H1 (cell line): ENCODE data around the gene INPP5B. TPM values are rescaled to one million over a fixed set of nuclear protein-coding genes. Genes with fewer than 3 reads are reported as not detected.

ENCODE experiments used
- CTCF ChIA-PET: fragments of 300-600 bp; sonication (Branson Sonifier 250); formaldehyde crosslinking; loops from one replicate; lab custom pipeline; 2021; ENCODE audit not compliant: partially characterized antibody; lab: Charles Lee
- POLR2A ChIA-PET: fragments of 300-600 bp; sonication (Branson Sonifier 250); formaldehyde crosslinking; loops from one replicate; lab custom pipeline; 2021; ENCODE audit warnings: inconsistent platforms; ENCODE audit not compliant: partially characterized antibody; lab: Charles Lee
- DNase-seq, 2 experiments: peaks; one replicate each; pipeline versions ENCODE4 v3.0.0 to v3.0.0-alpha.2; 2010 to 2022; ENCODE audit warnings: low spot score in 2 of 2, low read depth in 1 of 2, mixed read lengths in 1 of 2
- FAIRE-seq: peaks from 2 replicates; lab custom pipeline; 2011; peaks lifted over from hg19 to GRCh38; lab: Jason Lieb, UNC
- H2AFZ ChIP-seq: 2 replicates; pipeline ENCODE4 v1.8.1; 2012; ENCODE audit warnings: low read length, inconsistent platforms
- H2AK5ac ChIP-seq: 2 replicates; pipeline ENCODE4 v1.6.1; 2013; ENCODE audit warnings: low read depth, low read length
- H2BK120ac ChIP-seq: replicated peaks from 2 replicates; pipeline ENCODE3; 2013; ENCODE audit warnings: low read depth, low read length, inconsistent platforms
- H2BK12ac ChIP-seq: 2 replicates; pipeline ENCODE4 v1.6.1; 2013; ENCODE audit warnings: low read depth, low read length
- H2BK15ac ChIP-seq: 2 replicates; pipeline ENCODE4 v1.6.1; 2013; ENCODE audit warnings: low read length
- H2BK20ac ChIP-seq: 2 replicates; pipeline ENCODE4 v1.6.1; 2013; ENCODE audit warnings: low read length
- H2BK5ac ChIP-seq: 2 replicates; pipeline ENCODE4 v1.6.1; 2013; ENCODE audit warnings: low read depth, low read length
- H3K14ac ChIP-seq: 2 replicates; pipeline ENCODE4 v1.6.1; 2013; ENCODE audit warnings: inconsistent platforms; ENCODE audit not compliant: insufficient read length
- H3K18ac ChIP-seq: 2 replicates; pipeline ENCODE4 v1.6.1; 2013; ENCODE audit warnings: low read length; ENCODE audit errors: extremely low read depth
- H3K23ac ChIP-seq: 2 replicates; pipeline ENCODE4 v1.6.1; 2013; ENCODE audit warnings: inconsistent platforms; ENCODE audit not compliant: insufficient read length
- H3K23me2 ChIP-seq: 2 replicates; pipeline ENCODE4 v1.6.1; 2013; ENCODE audit warnings: low read depth, low read length
- H3K27ac ChIP-seq: 2 replicates; pipeline ENCODE4 v1.6.1; 2011; ENCODE audit warnings: low read depth, low read length, inconsistent platforms
- H3K27me3 ChIP-seq, 4 experiments: replicated peaks in 1 of 4; 1 replicate in 1 of 4; 2 replicates in 3 of 4; pipeline versions ENCODE4 v1.6.1 to v1.8.1; 2011 to 2013; ENCODE audit warnings: low read length in 3 of 4, mild to moderate bottlenecking in 3 of 4, inconsistent platforms in 2 of 4, mixed read lengths in 2 of 4, moderate library complexity in 1 of 4; ENCODE audit not compliant: control insufficient read depth in 3 of 4, insufficient read depth in 3 of 4; ENCODE audit errors: extremely low read depth in 1 of 4
- H3K36me3 ChIP-seq, 4 experiments: 2 replicates each; pipeline versions ENCODE4 v1.6.1 to v1.8.1; 2011 to 2013; ENCODE audit warnings: mild to moderate bottlenecking in 4 of 4, low read length in 3 of 4, moderate library complexity in 2 of 4, control low read depth in 1 of 4, inconsistent platforms in 1 of 4; ENCODE audit not compliant: insufficient read depth in 4 of 4, control insufficient read depth in 2 of 4
- H3K4ac ChIP-seq: replicated peaks from 2 replicates; pipeline ENCODE3; 2013; ENCODE audit warnings: low read length, low read depth, mixed read lengths, inconsistent platforms; ENCODE audit not compliant: insufficient read length
- H3K4me1 ChIP-seq, 4 experiments: replicated peaks in 1 of 4; 1 replicate in 1 of 4; 2 replicates in 3 of 4; pipeline versions ENCODE4 v1.6.1 to v1.8.1; 2011 to 2013; ENCODE audit warnings: low read length in 3 of 4, inconsistent platforms in 2 of 4, mixed read lengths in 1 of 4; ENCODE audit not compliant: insufficient read depth in 4 of 4, control insufficient read depth in 3 of 4
- H3K4me2 ChIP-seq, 2 experiments: 2 replicates each; pipeline versions ENCODE4 v1.6.1 to v1.8.1; 2011 to 2013; ENCODE audit warnings: low read depth in 2 of 2, low read length in 2 of 2, control low read depth in 1 of 2, inconsistent platforms in 1 of 2, mild to moderate bottlenecking in 1 of 2; ENCODE audit not compliant: insufficient read depth in 1 of 2
- H3K4me3 ChIP-seq, 4 experiments: fragments of 200-600, 300-600 bp in 1 of 4; sonication (generic), shearing (Covaris generic), sonication (Bioruptor Twin) in 1 of 4; 2 replicates each; pipeline versions ENCODE4 v1.5.1 to v1.8.1; 2011 to 2016; ENCODE audit warnings: low read length in 4 of 4, low read depth in 3 of 4, control low read depth in 2 of 4, inconsistent platforms in 2 of 4, mild to moderate bottlenecking in 2 of 4, mixed read lengths in 1 of 4, moderate library complexity in 1 of 4; ENCODE audit not compliant: insufficient read depth in 2 of 4; ENCODE audit errors: extremely low read depth in 1 of 4
- H3K56ac ChIP-seq: replicated peaks from 2 replicates; pipeline ENCODE3; 2013; ENCODE audit warnings: low read depth, mild to moderate bottlenecking, mixed read lengths, low read length, inconsistent platforms; ENCODE audit not compliant: insufficient read length
- H3K79me1 ChIP-seq: 2 replicates; pipeline ENCODE4 v1.6.1; 2013; ENCODE audit warnings: low read depth, low read length, control low read depth
- H3K79me2 ChIP-seq, 2 experiments: 2 replicates each; pipeline versions ENCODE4 v1.6.1 to v1.8.1; 2012 to 2013; ENCODE audit warnings: low read length in 2 of 2, mild to moderate bottlenecking in 2 of 2, inconsistent platforms in 1 of 2; ENCODE audit not compliant: insufficient read depth in 2 of 2, control insufficient read depth in 1 of 2
- H3K9ac ChIP-seq, 4 experiments: replicated peaks in 1 of 4; 1 replicate in 1 of 4; 2 replicates in 3 of 4; pipeline versions ENCODE4 v1.6.1 to v1.8.1; 2011 to 2013; ENCODE audit warnings: low read depth in 3 of 4, low read length in 3 of 4, control low read depth in 2 of 4, mild to moderate bottlenecking in 2 of 4, moderate library complexity in 2 of 4, inconsistent platforms in 1 of 4; ENCODE audit errors: extremely low read depth in 1 of 4
- H3K9me3 ChIP-seq, 2 experiments: 2 replicates each; pipeline versions ENCODE4 v1.6.1 to v1.8.1; 2012 to 2013; ENCODE audit warnings: mild to moderate bottlenecking in 2 of 2, moderate library complexity in 2 of 2, control low read depth in 1 of 2, inconsistent platforms in 1 of 2, low read depth in 1 of 2, low read length in 1 of 2, mixed read lengths in 1 of 2; ENCODE audit not compliant: insufficient read depth in 2 of 2
- H4K20me1 ChIP-seq, 2 experiments: replicated peaks in 1 of 2; 2 replicates each; pipeline versions ENCODE3 to v1.8.1; 2011 to 2013; ENCODE audit warnings: inconsistent platforms in 2 of 2, low read length in 2 of 2, mild to moderate bottlenecking in 1 of 2; ENCODE audit not compliant: insufficient read depth in 2 of 2, control insufficient read depth in 1 of 2
- H4K5ac ChIP-seq: 2 replicates; pipeline ENCODE4 v1.6.1; 2013; ENCODE audit warnings: low read length, low read depth, mixed read lengths, inconsistent platforms; ENCODE audit not compliant: insufficient read length
- H4K8ac ChIP-seq: 2 replicates; pipeline ENCODE4 v1.8.0; 2013; ENCODE audit warnings: mild to moderate bottlenecking, moderate library complexity, low read length, inconsistent platforms; ENCODE audit not compliant: insufficient read depth; ENCODE audit errors: extremely low read depth
- H4K91ac ChIP-seq: replicated peaks from 2 replicates; pipeline ENCODE3; 2013; ENCODE audit warnings: low read length, mixed read lengths, inconsistent platforms; ENCODE audit not compliant: insufficient read length
- BACH1 ChIP-seq: IDR thresholded peaks from 2 replicates; pipeline ENCODE4 v1.6.1; 2012; ENCODE audit warnings: low read length, improper control_type of control experiment
- BRCA1 ChIP-seq: IDR thresholded peaks from 2 replicates; pipeline ENCODE4 v1.6.1; 2012; ENCODE audit warnings: low read depth, low read length, improper control_type of control experiment
- FOSL1 ChIP-seq: IDR thresholded peaks from 2 replicates; pipeline ENCODE4 v1.6.1; 2011; ENCODE audit warnings: mild to moderate bottlenecking, low read depth, low read length, moderate library complexity; ENCODE audit not compliant: insufficient read depth
- POLR2AphosphoS5 ChIP-seq: IDR thresholded peaks from 2 replicates; pipeline ENCODE4 v1.6.1; 2011; ENCODE audit warnings: low read depth, low read length
- SIX5 ChIP-seq: IDR thresholded peaks from 2 replicates; pipeline ENCODE4 v1.6.1; 2011; ENCODE audit warnings: mild to moderate bottlenecking, low read depth, low read length
- WGBS, 2 experiments: shearing (Covaris generic) in 1 of 2; methylation state at CpG; one replicate each; pipeline versions ENCODE4 v1.1.6 to v1.1.7; 2013 to 2015; ENCODE audit warnings: low lambda C conversion rate in 2 of 2, mixed read lengths in 2 of 2, inconsistent platforms in 1 of 2, low coverage in 1 of 2, missing lambda C conversion rate in 1 of 2; ENCODE audit not compliant: insufficient replicate concordance in 2 of 2, insufficient coverage in 1 of 2, insufficient read length in 1 of 2; ENCODE audit errors: extremely low coverage in 1 of 2, missing lambda C conversion rate in 1 of 2; 5-methylcytosine and 5-hydroxymethylcytosine counted together
- polyA plus RNA-seq, 7 experiments: library from polyadenylated mRNA; depleted of rRNA in 3 of 7; stranded (reverse) in 5 of 7; unstranded in 2 of 7; fragments of >200 nt in 5 of 7; fragments of 200-250 nt in 2 of 7; gene quantifications; 1 replicate in 5 of 7; 2 replicates in 1 of 7; 4 replicates in 1 of 7; pipeline versions ENCODE4 v1.2.1 to v1.2.3, GENCODE V29; 2011 to 2013; ENCODE audit warnings: missing spikeins in 2 of 7, mixed read lengths in 2 of 7
- total RNA-seq: library from RNA; stranded (reverse); fragmentation: NEBNext Ultra II Directional; extraction: Animal tissue kit (Norgen Biotek cat#: 25700); gene quantifications from 2 replicates; pipeline ENCODE4 v1.2.1, GENCODE V29; 2021

The INPP5B gene
- total and polyA plus RNA-seq, 2 of the 8 experiments (the other 6 are each of a cell fraction or from before 2014, with no cell fraction given) = 14.0 to 23.7 TPM

- H2BK5ac ChIP-seq = no peak overlapping the region
- 94% methylated on average over 8 of the region's 8 CpGs; no CpG with 5 or more reads in 1 of the 2 experiments for WGBS, 2 experiments
Measured at GRCh38 chr1:37901191-37901892, 45.5 kb downstream of the INPP5B start.

More at GRCh38 chr1:37901191-37901892, 45.5 kb downstream of the INPP5B start:
- POLR2A ChIA-PET = interaction anchor here (1.6 kb wide), 1 partner anchor 10 kb away, joined by 5 read pairs; no protein-coding TSS in a partner anchor
- H4K5ac ChIP-seq = no peak overlapping the region
- H3K4me1 ChIP-seq = no peaks in the 10 kb centered on the region
- H3K79me1 ChIP-seq = no peaks in the 10 kb centered on the region
- no peak overlapping the region for H2BK120ac ChIP-seq
- DNase-seq = no peak
- no peak overlapping the region for H3K14ac ChIP-seq
- no peaks in the 10 kb centered on the region for H3K27me3 ChIP-seq
- H3K9ac ChIP-seq = no peak overlapping the region
- no peaks in the 10 kb centered on the region for H4K20me1 ChIP-seq
- H3K4me3 ChIP-seq = no peak overlapping the region
- FAIRE-seq = no peak
- no peak overlapping the region for H2BK20ac ChIP-seq
- H3K4ac ChIP-seq = no peak overlapping the region
- H2BK12ac ChIP-seq = no peak overlapping the region
- H2BK15ac ChIP-seq = no peak overlapping the region
- H3K23ac ChIP-seq = no peak overlapping the region
- H3K9me3 ChIP-seq = peaks cover 3 to 4% of the 10 kb centered on the region in 2 experiments
- H2AFZ ChIP-seq = no peak overlapping the region
- no peak overlapping the region for H3K56ac ChIP-seq
- TF ChIP-seq BACH1 (no peak), BRCA1 (no peak), POLR2AphosphoS5 (no peak), SIX5 (no peak), FOSL1 (no peak)
- H4K8ac ChIP-seq = no peak overlapping the region
- H4K91ac ChIP-seq = no peak overlapping the region
- no peak overlapping the region for H3K27ac ChIP-seq
- CTCF ChIA-PET = interaction anchor here (0.5 to 1.9 kb wide), 5 partner anchors 14 to 1709 kb away, joined by 3 to 5 read pairs (median 3); no protein-coding TSS in a partner anchor
- no peaks in the 10 kb centered on the region; a peak in 2 of 8 replicates for H3K36me3 ChIP-seq
- no peak overlapping the region for H3K4me2 ChIP-seq
- H3K23me2 ChIP-seq = no peaks in the 10 kb centered on the region
- no peak overlapping the region for H3K18ac ChIP-seq
- no peaks in the 10 kb centered on the region for H3K79me2 ChIP-seq
- no peak overlapping the region for H2AK5ac ChIP-seq
